GM10248 (cell line): ENCODE results near the gene BCS1L.

Experiments
- CTCF ChIA-PET: fragments of 300-600 bp; sonication (Branson Sonifier 250); formaldehyde crosslinking; extraction: SDS; loops from one replicate; lab custom pipeline; 2021; ENCODE audit warnings: antibody characterized with exemption; lab: Yijun Ruan, JAX
- POLR2A ChIA-PET: fragments of 350-650 bp; sonication (Branson Sonifier 250); formaldehyde crosslinking; extraction: SDS; loops from one replicate; lab custom pipeline; 2020; ENCODE audit warnings: antibody characterized with exemption; lab: Yijun Ruan, JAX
- DNase-seq: peaks from one replicate; pipeline ENCODE4 v3.0.0; 2012; ENCODE audit errors: extremely low spot score
- CTCF ChIP-seq: IDR thresholded peaks from 2 replicates; pipeline ENCODE4 v1.5.1; 2012; ENCODE audit warnings: mild to moderate bottlenecking, low read depth; ENCODE audit errors: extremely low read depth, missing control alignments, control extremely low read depth

BCS1L gene

GRCh38 chr2:218623366-218623705 is 36.1 kb upstream of the BCS1L start:
- ChIA-PET POLR2A (no interaction called here), CTCF (no interaction called here)
- DNase-seq: no peak
- no peak for TF ChIP-seq CTCF

- POLR2A ChIA-PET: no interaction called here
- no peak for TF ChIP-seq CTCF
- CTCF ChIA-PET: interaction anchor here (0.8 to 1.6 kb wide), 3 partner anchors 8 to 35 kb away, joined by 3 to 5 read pairs (median 3); no protein-coding TSS in a partner anchor
- DNase-seq: no peak
These were observed 33.1 kb upstream of the BCS1L start for GRCh38 chr2:218626369-218626768.

- CTCF ChIA-PET: interaction anchor here (0.8 to 1.5 kb wide), 7 partner anchors 9 to 271 kb away, joined by 3 to 8 read pairs (median 4); partner anchors contain the start of gene CATIP
- no peak for TF ChIP-seq CTCF
- no peak for DNase-seq
- POLR2A ChIA-PET: no interaction called here
These were observed 31.5 kb upstream of the BCS1L start for GRCh38 chr2:218627939-218628338.

- DNase-seq: no peak
- TF ChIP-seq CTCF: no peak
- ChIA-PET CTCF (interaction anchor here (1.3 to 2.6 kb wide), 2 partner anchors 16 kb away, joined by 3 to 6 read pairs; no protein-coding TSS in a partner anchor), POLR2A (no interaction called here)
These were observed 27.6 kb upstream of the BCS1L start for GRCh38 chr2:218631837-218632236.

- CTCF ChIA-PET: interaction anchor here (0.7 to 1.3 kb wide), 2 partner anchors 13 to 23 kb away, joined by 3 read pairs; no protein-coding TSS in a partner anchor
- POLR2A ChIA-PET: interaction anchor here (1.2 kb wide), 1 partner anchor 13 kb away, joined by 3 read pairs; no protein-coding TSS in a partner anchor
- TF ChIP-seq CTCF: no peak
- DNase-seq: no peak
These were observed 23.8 kb upstream of the BCS1L start for GRCh38 chr2:218635719-218636118.

GRCh38 chr2:218638372-218638771 is 21.1 kb upstream of the BCS1L start:
- ChIA-PET POLR2A (no interaction called here), CTCF (no interaction called here)
- DNase-seq: no peak
- no peak for TF ChIP-seq CTCF
